GM13976 (cell line): ENCODE results near the gene WDR7.

Experiments
- DNase-seq: peaks from one replicate; pipeline ENCODE4 v3.0.0; 2012; ENCODE audit warnings: low spot score
- in situ Hi-C: fragments of 300-500 bp; cut with MboI; formaldehyde crosslinking; loops from one replicate; pipeline ENCODE4 v1.12.0; 2022; ENCODE audit warnings: low sequenced_read_pairs, mixed read lengths, inconsistent platforms; ENCODE audit not compliant: unreplicated experiment
- TF ChIP-seq, protein P1 (sequence below): IDR thresholded peaks from 2 replicates; pipeline ENCODE4 v1.5.1; 2012; ENCODE audit warnings: borderline replicate concordance, mild to moderate bottlenecking; ENCODE audit not compliant: insufficient read depth; ENCODE audit errors: extremely low read depth, missing control alignments, control extremely low read depth

WDR7 gene

DNA sequence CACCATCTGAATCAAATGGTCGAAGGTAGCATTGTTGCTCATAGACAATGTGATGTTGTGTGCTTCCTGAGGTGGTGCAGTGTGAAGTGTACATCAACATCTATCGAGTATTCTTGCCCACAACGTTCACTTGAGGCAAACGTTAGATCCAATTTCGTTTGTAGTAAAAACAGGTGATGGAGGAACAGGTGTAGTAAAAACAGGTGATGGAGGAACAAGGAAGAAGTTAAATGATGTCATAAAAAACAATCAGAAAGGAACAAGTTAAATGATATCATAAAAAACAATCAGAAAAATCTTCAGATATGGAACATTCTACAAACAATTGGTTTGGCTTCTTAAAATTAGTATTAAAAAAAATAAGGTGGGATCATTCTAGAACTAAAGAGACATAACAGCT lies 11.3 kb downstream of the WDR7 start:
- in situ Hi-C loops: no loop called here
- no peak for DNase-seq
- TF ChIP-seq, protein P1, sequence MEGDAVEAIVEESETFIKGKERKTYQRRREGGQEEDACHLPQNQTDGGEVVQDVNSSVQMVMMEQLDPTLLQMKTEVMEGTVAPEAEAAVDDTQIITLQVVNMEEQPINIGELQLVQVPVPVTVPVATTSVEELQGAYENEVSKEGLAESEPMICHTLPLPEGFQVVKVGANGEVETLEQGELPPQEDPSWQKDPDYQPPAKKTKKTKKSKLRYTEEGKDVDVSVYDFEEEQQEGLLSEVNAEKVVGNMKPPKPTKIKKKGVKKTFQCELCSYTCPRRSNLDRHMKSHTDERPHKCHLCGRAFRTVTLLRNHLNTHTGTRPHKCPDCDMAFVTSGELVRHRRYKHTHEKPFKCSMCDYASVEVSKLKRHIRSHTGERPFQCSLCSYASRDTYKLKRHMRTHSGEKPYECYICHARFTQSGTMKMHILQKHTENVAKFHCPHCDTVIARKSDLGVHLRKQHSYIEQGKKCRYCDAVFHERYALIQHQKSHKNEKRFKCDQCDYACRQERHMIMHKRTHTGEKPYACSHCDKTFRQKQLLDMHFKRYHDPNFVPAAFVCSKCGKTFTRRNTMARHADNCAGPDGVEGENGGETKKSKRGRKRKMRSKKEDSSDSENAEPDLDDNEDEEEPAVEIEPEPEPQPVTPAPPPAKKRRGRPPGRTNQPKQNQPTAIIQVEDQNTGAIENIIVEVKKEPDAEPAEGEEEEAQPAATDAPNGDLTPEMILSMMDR: no peak

DNA sequence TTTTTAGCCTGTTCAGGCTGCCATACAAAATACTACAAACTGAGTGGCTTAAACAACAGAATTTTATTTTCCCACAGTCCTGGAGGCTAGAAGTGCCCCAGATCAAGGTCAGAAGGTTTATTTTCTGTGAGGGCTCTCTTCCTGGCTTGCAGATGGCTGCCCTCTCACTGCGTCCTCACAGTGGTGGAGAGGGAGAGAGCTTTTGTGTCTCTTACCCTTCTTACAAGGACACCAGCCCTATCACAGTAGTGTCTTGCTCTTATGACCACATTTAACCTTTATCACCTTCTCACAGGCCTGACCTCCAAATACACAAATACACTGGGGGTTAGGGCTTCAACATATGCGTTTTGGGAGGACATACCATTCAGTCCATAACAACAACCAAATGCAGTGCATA lies 11.7 kb downstream of the WDR7 start:
- no peak for DNase-seq
- in situ Hi-C loops: no loop called here
- TF ChIP-seq, protein P1: no peak

DNA sequence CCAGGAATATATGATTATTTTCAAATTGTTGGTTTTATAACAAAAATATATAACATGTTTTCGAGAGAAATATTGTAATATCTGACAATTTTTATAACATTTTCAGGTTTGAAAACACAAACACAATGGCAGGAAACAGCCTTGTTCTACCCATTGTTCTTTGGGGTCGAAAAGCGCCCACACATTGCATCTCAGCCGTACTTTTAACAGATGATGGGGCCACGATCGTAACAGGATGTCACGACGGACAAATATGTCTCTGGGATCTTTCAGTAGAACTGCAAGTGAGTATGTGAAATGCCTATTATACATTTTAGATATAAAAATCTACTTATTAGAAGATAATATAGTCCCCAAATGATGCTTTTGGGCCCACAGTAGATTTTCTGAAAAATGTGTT lies 21.2 kb downstream of the WDR7 start:
- no peak for DNase-seq
- TF ChIP-seq, protein P1: no peak
- in situ Hi-C loops: no loop called here

DNA sequence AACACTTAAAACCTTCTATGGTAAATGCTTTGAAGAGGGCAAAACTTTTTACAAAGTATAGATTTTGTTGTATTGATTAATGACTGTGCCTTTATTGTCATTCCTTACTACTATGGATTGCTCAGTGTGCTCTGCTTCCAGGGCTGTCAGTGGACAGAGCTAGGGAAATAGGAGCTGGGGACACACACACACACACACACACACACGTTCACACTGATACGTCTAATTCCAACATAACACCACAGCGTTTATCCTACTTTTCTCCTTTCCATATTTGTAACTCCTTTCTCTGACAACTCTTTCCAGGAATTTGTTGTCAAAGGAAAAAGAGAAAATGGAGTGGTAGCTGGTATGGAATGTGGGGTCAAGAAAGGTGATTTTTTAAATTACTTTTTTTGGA lies 21.8 kb downstream of the WDR7 start:
- in situ Hi-C loops: no loop called here
- TF ChIP-seq, protein P1: no peak
- no peak for DNase-seq

DNA sequence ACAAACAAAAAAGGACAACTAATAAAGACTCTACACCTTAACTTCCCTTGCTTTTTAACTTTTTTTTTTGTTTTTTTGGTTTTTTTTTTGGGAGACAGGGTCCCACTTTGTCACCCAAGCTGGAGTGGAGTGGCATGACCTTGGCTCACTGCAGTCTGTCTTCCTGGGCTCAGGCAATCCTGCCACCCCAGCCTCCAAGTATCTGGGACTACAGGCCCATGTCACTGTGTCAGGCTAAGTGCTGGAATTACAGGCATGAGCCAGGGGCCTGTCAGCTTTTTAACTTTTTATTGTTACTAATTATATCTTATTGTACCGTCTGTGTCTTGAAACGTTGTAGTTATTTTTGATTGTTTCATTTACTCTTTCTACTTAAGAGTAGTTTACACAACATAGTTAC lies 25.5 kb downstream of the WDR7 start:
- DNase-seq: no peak
- in situ Hi-C loops: no loop called here
- TF ChIP-seq, protein P1: no peak

DNA sequence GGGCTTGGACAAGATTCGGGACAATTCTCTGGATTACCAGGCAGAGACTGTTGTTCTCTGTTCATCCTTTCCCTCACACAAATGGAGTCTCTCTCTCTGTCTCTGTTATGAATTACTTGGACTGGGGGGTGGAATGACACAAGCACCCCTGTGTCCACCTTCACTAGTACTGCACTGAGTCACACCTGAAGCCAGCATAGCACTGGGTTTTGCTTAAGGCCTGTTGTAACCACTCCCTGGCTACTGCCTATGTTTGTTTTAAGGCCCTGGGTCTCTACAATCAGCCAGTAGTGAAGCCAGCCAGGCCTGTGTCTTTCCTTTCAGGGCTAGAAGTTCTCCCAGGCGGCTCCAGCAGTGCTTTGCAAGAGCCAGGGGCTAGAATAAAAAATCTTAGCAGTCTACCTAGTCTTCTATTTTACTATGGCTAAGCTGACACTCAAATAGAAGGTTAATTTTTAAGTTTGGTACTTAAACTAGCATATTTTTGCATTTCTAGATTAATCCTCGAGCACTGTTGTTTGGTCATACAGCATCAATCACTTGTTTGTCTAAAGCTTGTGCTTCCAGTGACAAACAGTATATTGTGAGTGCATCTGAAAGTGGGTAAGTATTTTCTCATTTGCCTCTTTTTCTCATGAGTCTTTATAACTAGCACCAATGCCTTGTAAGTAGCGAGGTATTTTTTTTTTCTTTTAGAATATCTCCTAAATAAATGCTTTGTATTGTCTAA lies 27.8 kb downstream of the WDR7 start:
- in situ Hi-C loops: no loop called here
- DNase-seq: no peak

DNA sequence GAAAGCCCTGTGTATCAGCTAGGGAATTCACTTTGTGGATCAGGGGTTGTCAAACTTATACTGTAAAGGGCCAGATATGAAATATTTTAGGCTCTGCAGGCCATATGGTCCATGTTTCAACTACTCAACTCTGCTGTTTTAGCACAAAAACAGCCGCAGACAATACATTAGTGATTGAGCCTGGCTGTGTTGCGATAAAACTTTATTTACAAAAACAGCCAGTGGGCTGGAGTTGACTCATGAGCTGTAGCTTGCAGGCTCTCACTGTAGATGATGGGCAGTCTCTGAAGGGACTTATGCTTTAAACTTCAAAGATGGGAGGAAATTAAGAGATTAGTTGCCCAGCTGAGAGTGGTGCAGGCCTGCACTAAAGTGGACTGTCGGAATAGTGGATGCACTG lies 33.1 kb downstream of the WDR7 start:
- in situ Hi-C loops: no loop called here
- DNase-seq: no peak
- TF ChIP-seq, protein P1: no peak

More for the DNA sequence above, 27.8 kb downstream of the WDR7 start:
- TF ChIP-seq, protein P1: no peak
